HuH-7.5 (cell line): ENCODE results near the gene TXLNG.

Experiments used
- DNase-seq: peaks from one replicate; pipeline ENCODE4 v3.0.0; 2011; ENCODE audit warnings: low spot score

Gene TXLNG

GRCh38 chrX:16874458-16875095, 88.3 kb downstream of the TXLNG start:
- DNase-seq = no peak

DNA sequence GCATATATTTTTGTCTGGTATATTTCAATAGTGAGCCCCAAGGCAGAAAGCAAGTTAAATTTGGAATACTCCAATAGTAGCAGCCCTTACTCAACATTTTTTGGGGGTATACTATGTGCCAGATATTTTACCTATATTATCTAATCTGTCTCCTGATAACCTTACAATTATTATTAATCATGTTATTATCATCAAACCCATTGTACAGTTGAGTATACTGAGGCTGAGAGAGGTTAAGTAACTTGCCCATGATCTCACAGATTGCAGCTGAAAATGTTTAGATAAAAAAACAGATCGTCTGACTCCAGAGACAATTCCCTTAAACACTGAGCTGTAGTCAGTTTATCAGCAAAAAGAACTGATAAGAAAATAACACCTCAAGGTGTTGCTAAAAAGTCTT, 90.4 kb downstream of the TXLNG start:
- no peak for DNase-seq

GRCh38 chrX:16882169-16882568, 95.9 kb downstream of the TXLNG start:
- no peak for DNase-seq

DNA sequence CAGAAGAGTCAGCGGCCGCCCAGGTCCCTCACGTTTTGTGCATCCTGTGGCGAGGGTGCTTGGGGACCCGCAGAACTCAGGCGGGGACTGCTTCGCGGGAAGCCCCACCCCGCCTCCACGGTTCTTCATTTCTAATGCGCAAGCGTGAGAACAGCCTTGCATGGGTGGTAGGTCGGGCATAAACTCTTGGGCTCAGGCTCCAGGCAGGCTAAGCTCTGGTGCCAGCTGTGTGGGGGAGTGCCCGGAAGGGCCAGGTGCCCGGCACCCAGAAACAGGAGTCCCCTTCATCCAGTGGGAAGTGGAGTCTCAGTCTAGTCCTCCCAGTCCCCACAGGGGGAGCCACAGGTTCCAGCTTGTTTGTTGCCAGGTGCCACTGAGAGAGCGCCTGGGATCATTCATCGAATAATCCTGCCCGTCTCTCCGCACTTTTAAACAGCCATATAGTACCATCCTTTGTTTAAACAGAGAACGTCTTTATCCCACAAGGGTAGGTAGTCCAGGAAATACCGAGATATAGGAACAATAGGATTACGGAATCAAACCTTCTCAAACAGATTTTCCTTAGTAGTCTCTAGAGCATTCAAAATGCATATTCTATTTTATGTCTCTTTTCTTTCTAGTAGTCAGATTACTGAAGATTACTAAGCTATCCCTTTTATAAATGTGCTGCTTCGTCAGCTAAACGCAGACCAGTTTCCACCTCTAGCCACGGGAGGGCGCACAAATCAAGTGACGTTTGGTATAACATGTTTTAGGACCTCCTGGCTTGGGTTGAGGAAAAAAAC, 96.6 kb downstream of the TXLNG start:
- DNase-seq = no peak

GRCh38 chrX:16883487-16883804, 97.2 kb downstream of the TXLNG start:
- no peak for DNase-seq

GRCh38 chrX:16885628-16886027, 99.4 kb downstream of the TXLNG start:
- no peak for DNase-seq

- no peak for DNase-seq
Measured at GRCh38 chrX:16892504-16893362, 106.5 kb downstream of the TXLNG start.
